Measurements from ENCODE around the gene SEPTIN10.
"Not testable (repeated sequence)": the region's sequence is repeated elsewhere in the genome, so short reads cannot be mapped to it uniquely, and the experiment has no call there.

SEPTIN10 gene

DNA sequence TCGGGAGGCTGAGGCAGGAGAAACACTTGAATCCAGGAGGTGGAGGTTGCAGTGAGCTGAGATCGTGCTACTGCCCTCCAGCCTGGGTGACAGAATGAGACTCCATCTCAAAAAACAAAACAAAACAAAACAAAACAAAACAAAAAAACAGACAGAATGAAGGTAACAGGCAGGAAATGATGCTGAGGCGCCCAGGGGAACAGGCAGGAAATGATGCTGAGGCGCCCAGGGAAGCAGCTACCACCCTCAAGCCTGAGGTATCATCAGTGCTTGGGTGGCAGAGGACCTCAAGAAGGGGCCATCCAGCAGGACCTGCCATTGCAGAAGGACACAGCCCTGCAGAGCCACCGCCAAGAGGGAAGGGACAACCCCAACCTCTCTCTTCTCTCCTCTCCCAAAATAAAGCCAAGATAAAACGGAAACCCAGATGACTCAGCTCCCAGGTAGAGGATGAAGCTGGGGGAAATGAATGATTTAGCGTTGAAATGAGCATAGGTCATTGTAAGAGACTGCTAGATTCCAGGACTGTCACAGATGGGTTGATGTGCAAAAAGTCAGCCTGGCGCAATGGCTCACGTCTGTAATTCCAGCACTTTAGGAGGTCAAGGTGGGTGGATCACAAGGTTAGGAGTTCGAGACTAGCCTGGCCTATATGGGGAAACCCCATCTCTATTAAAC is 19.7 kb upstream of the SEPTIN10 start:
- no peak for DNase-seq

DNA sequence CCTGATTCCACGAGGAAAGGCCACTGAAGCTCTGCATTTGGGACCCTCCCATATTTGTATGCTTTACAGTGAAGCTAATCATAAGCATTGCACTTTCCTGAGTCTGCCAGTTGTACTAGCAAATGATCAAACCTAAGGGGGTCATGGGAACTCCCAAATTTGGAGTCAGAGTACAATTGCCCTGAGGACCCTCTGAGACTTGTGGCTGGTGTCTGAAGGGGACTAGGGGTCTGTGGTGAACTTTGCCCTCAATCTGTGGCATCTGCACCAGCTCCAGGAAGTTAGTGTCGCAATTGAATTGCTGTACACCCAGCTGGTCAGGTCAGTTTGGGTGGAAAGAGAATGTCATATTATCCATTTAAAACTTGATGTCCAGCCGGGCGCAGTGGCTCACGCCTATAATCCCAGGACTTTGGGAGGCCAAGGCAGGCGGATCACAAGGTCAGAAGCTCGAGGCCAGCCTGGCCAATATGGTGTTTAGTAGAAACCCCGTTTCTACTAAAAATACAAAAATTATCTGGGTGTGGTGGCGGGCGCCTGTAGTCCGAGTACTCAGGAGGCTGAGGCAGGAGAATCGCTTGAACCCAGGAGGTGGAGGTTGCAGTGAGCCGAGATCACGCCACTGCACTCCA is 18.5 kb upstream of the SEPTIN10 start:
- no peak for DNase-seq

DNA sequence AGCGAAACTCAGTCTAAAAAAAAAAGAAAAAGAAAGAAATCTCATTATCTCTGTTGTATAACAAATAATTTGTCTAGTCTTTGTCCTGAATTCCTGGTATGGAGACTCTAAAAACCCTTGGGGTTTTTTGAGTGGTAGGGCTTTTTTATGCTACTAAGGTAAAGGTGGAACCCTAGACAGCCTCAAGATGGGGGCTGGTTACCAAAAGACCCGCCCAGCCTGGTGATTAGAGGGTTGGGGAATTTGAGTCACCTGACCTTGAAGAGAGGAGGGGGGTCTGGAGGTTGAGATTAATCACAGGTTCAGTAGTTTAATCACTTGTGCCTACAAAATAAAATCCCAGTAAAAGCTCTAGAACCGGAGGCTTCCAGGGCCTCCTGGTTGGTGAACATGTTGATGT is 18.0 kb upstream of the SEPTIN10 start:
- no peak for DNase-seq

DNA sequence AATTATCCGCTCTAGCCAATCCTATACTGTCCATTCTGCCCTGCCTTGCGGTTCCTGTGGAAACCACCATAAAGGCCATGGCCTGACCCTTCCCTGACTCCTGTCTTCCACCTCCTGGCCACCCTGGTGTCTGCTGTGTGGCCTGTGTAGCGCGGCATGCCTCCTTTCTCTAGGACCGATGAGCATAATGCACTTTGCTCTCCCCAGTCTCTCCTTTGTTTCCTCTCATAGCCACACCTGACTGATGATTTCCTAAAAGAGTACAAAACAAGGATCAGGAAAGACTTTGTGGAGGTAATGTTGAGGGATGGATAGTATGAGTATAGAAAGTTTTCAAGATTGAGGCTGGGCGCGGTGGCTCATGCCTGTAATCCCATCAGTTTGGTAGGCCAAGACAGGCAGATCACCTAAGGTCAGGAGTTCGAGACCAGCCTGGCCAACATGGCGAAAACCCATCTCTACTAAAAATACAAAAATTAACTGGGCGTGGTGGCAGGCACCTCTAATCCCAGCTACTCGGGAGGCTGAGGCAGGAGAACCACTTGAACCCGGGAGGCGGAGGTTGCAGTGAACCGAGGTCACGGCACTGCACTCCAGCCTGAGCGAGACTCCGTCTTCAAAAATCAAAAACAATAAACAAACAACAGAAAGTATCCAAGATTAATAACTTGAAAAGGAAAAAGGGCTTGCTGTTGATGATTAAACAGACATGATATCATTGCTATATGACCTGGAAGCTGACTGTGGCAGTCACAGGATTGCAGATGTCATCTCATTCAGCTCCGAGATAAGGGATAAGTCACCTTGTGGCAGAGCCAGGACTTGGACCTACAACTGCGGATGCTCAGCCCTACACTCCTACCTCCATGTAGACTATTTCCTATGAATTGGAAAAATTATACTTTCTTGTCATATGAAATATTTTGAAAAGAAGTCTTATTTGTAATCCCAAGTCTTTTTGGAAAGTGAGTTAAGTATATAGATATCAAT is 17.0 kb upstream of the SEPTIN10 start:
- DNase-seq: no peak

DNA sequence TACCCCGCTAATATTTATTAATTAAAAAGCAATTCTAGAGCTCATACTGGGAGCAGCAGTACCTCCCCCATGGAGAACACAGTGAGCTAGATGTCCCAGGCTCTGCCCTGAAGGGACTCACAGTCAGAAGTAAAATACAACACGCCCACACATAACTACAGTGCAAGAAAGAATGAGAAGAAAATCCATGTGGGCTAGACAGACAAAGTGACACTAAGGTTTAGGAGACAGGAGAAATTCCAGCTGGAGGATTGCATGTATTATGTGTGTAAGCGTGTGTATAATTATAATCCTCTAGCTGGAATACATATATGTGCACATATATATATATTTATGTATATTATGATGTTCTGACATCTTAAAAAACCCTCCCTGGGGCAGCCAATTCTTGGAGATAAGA is 16.1 kb upstream of the SEPTIN10 start:
- DNase-seq: no peak

DNA sequence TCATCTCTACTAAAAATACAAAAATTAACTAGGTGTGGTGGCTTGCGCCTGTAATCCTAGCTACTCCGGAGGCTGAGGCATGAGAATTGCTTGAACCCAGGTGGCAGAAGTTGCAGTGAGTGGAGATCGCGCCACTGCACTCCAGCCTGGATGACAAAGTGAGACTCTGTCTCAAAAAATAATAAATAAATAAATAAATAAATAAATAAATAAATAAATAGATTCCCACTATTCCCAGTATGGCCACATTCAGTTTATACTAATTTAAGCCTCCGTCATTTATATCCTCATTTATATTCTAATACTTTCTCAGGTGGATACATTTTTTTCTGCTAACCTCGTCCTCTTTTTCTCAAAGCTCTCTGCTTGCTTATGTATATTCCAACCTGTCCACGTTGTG is 14.6 kb upstream of the SEPTIN10 start:
- DNase-seq: not testable (repeated sequence)

DNA sequence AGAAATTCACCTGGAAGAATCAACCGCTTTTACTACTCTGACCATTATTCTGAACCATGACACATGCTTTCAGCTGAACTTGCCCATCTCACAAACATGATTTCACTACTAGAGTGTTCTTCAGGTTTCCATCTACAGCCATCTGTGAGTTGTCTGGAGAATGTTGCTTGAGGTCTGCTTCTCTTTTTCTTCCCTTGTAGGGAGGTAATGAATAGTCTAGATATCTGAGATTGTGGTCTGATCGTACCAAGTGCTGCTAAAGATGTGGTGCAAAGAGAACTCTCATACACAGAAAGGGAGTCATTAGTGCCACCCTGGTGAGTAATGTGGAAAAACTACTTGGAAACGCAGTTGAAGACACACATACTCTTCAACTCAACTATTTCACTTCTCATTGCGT is 10.6 kb upstream of the SEPTIN10 start:
- no peak for DNase-seq

DNA sequence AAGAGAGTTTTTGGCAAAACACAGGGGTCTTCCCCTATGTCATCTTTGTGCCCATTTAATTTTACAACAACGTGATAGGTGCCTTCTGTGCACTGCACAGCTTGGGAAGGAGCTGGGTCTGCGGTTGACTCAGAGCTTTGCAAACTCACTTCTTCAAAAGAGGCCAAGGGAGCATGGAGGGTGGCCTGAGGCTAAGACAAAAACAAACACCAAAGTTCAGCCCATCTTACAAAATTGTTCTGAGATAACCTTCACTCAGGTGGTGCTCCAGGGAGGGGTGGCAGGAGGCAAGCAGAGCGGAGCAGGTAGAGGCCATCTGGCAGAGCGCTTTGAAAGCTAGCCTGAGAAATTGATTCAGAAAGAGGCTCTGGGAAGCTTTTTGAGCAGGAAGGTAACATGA is 10.2 kb upstream of the SEPTIN10 start:
- no peak for DNase-seq

DNA sequence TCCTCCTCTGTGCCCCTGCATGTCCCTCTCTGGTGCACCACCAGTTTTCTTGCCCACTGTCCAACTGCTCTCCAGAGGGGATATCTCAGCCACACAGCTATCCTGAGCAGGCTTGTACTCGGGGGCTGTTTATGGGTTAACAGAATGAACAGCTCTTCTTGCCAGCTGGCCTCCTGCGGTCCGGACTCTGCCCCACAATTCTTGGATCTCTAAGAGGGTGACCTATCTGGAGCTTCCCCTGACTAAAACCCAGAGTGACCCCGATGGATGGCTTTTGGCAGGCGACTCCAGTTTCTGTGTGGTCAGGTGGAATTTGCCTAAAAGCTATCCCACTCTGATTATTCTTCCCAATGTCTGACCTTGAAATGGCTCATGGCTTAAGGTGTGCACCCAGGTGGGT is 9.5 kb upstream of the SEPTIN10 start:
- no peak for DNase-seq

DNA sequence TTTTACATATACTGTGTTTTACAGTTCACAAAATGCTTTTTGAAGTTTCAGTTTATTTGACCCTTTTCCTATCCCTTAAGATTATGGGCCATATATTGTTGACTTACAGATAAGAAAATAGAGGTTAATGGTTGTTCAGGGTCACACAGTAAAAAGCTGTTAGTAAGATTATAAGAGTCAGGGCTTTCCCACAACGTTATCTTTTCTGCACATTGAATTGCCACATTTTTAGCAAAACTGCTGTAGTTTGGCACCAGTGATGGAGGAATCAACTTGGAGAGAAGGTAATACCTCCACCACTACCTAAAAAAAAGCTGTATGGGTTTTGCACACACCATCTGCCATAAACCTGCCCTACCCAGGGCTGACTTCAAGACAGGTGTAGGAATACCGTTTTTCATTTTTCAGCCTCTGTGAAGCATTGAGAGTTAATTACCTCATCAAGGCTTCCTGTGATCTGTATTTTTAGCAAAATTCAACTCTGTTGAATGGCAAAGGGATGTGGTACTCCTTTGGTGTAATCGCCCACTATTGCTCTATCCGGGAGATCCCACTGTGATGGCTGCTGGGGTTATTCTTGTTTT is 5.4 kb upstream of the SEPTIN10 start:
- no peak for DNase-seq

DNA sequence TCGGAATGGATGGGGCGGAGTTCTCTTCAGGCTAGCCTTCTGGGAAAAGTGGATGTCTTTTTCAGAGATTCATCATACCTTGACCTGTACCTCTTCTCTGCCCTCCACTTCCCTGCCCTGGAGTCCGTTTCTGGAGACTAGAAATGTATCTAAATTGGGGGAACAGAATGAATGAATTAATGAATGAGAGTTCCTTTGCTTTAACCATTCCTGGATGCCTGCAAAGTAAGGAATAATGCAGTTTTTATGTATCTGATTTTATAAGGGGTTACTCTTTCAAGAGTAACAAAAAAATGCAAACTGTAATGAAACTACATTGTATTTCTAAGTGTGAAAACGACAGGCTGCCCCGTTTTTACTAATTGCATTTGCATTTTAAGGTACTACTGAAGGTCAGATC is 2.4 kb upstream of the SEPTIN10 start:
- DNase-seq: no peak

DNA sequence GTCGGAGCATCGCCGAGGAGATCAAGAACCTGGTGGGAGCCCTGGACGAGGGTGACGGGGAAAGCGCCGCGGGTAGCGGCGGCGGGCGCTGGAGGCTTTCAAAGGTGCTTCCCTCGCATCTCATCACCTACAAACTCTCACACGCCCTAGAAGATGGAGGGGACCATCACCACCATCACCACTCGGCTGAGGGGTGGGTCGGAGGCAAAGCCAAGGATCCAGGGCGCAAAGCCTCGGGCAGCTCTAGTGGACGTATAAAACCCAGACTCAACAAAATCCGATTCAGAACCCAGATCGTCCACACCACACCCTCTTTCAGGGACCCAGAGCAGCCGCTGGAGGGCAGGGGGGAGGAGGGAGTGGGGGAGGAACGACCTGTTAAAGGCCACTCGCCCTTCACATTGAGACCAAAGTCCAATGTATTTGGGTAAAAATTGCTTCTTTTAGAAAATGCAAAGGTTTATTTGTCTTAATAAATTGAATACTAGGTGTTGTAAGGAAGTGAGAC is 1.9 kb upstream of the SEPTIN10 start:
- DNase-seq: no peak

DNA sequence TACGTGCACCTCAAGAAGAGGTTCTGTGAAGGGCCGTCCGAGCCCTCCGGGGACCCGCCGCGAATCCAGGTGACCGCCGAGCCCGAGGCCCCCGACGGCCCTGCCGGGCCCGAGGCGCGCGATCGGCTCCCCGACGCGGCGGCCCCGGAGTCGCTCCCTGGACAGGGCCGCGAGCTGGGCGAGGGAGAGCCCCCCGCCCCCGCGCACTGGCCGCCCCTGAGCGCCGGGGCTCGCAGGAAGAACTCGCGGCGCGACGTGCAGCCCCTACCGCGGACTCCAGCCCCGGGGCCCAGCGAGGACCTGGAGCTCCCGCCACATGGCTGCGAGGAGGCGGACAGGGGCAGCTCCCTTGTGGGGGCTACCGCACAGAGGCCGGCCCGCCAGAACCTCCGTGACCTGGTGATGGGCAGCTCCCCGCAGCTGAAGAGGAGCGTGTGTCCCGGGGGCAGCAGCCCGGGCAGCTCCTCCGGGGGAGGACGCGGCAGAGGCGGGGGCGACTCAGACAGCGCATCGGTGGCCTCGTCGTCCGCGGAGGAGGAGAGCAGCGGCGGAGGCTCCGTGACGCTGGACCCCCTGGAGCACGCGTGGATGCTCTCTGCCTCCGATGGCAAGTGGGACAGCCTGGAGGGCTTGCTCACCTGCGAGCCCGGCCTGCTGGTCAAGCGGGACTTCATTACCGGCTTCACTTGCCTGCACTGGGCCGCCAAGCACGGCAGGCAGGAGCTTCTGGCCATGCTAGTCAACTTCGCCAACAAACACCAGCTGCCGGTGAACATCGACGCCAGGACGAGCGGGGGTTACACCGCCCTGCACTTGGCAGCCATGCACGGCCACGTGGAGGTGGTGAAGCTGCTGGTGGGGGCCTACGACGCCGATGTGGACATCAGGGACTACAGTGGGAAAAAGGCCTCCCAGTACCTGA is 1.2 kb upstream of the SEPTIN10 start:
- DNase-seq: no peak

DNA sequence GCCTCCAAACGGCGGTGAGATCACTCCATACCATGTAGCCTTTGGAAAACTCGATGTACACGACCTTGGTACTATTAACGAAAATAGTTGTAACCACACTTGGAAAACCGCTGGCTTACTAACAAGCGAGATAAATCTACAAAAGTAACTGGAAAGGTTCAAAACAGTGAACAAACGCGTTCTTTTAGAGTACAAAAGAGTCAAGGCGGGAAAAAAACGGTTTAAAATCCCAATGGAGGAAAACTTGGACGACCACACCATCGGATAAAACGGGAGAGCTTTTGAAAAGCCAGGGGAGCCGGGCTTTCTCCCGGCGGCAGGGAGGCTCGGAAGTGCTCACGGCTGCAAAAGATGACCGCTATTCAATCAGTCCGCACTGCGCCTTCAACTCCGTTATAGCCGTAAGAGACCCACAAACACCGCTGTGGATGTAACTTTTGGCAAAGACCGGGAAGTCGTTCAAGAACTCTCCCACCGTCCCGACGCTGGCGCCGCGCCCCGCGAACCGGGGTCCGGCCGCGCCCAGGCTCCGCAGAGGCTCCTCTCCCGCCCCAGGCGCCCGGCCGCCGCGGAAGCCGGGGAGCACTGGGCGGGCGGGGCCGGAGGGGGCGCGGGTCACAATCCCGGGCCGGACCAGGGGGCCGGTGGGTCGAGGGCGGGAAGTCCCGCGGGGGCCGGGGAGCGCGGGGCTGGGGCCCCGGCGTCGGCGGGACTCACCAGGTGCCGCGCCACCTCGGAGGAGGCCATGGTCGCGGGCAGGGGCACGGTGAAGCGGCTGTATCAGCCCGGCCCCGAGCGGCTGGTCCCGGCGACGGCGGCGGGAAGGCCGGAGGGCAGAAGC is 465 bp downstream of the SEPTIN10 start:
- no peak for DNase-seq

DNA sequence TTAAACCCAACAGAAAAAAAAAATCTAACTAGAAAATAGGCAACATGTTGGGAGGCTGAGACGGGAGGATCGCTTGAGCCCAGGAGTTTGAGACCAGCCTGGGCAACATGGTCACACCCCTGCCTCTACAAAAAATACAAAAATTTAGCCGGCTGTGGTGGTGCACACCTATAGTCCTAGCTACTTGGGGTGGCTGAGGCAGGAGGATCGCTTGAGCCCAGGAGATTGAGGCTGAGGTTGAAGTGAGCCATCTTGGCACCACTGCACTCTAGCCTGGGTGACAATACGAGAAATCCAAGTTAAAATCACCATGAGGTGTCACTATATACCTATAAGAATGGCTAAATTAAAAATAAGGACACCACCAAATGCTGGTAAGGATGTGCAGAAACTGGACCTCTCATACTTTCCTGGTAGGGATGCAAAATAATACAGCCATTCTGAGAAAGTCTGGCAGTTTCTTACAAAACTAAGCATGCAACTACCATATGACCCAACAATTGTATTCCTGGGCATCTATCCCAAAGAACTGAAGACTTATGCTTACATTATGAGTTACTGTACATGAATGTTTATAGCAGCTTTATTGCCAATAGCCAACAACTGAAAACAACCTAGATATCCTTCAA is 2.2 kb downstream of the SEPTIN10 start:
- DNase-seq: no peak

DNA sequence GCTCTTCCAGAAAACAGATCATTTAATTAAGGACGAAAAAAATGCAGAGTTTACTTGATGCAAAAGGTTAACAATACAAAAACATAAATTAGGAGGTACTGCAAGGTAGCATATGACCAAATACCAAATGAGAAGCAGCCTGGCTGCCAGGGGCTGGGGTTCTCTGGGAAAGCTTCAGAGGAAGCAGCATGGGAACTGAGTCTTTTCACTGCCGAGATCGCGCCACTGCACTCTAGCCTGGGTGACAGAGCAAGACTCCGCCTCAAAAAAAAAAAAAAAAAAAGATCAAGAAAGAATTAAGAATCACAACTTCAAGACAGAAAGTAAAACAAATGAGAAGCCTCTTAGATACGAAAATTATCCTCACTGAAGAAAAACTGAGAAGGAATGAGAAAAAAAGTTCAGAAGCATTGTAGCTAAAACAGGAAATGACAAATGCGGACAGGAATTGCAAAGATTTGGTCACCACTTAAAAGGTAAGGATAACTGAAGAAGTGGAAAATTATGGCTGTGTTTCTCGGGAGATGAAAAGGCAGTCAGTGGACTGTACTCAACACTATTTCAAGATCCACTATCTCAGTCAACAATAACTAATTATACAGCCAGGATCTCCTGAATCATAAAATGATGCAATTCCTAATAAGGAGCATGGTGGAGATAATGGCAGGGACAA is 4.3 kb downstream of the SEPTIN10 start:
- no peak for DNase-seq

DNA sequence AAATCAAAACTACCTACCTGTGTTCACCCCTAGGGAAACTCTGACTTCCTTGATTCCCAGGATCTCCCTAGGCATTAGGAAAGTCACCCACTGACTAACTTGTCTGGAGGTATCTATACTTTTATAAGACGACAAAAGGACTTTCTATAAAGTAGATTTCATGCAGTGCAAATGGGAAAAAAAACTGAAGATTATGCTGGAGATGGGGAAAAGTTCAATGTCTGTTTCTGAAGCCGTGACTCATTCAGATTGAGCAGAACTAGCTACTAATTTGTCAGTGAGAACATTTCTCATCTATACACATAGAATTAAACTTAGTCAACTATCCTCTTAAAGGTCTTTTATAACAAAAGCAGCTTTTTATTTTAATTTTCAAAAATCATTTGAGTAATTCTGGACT is 6.0 kb downstream of the SEPTIN10 start:
- DNase-seq: no peak

DNA sequence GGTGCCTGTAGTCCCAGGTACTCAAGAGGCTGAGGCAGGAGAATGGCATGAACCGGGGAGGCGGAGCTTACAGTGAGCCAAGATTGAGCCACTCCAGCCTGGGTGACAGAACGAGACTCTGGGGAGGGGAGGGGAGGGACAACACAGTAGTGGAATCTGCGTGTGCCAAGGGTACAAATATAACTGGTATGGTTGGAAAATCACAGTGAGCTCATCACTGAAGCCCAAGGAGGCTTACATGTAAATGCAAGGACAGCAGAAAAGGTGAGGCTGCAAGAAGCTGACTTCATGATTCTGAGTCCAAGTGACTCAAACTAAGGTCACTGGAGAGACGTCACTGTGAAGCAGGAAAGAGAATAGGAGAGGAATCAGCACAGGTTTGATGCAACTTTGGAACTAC is 9.2 kb downstream of the SEPTIN10 start:
- no peak for DNase-seq

DNA sequence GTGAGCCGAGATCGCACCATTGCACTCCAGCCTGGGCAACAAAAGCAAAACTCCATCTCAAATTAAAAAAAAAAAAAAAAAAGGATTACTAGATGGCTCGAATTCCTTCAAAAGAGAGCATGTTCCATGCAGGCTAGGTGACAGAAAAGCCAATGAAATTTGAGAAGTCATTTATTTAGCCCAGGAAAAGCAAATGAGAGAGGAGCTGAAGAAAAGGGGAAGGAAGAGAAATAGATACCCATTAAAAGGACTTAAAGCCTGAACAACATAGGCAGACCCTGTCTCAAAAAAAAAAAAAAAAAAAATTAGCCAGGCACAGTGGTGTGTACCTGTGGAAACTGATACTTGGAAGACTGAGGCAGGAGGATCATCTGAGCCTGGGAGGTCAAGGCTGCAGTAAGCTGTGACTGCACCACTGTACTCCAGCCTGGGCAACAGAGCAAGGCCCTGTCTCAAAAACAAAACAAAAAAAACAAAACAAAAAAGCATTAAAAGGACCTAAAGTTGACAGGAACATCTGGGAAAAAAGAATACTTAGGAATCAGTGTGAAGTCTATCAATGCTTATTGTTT is 11.1 kb downstream of the SEPTIN10 start:
- no peak for DNase-seq

DNA sequence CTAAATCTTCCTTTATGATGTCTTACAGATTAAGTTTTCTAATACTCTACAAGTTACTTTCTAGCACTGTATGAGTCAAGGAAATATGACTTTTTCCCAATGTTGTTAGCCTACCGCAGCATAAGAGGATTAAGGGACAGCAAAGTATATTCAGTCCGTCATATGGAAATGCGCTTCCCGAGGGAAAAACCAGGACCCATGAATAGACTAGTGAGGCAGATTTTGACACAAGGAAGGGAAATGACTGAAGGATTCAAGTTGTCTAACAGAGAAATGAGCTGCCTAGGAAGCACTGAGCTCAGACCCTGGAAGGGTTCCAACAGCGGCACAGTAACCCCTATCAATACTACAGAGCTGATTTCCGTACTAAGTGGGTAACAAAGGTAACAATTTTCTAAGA is 12.0 kb downstream of the SEPTIN10 start:
- no peak for DNase-seq

Measured in GDM1 (cell line).